DMS153 treated with DMSO at 0.1 percent for 48 hours (cell line): Measurements from ENCODE around the gene HNRNPA1.

Source experiments
- DNase-seq: peaks from one replicate; lab custom pipeline; 2025; ENCODE audit not compliant: unreplicated experiment; lab: John Stamatoyannopoulos, UW

HNRNPA1 gene

DNA sequence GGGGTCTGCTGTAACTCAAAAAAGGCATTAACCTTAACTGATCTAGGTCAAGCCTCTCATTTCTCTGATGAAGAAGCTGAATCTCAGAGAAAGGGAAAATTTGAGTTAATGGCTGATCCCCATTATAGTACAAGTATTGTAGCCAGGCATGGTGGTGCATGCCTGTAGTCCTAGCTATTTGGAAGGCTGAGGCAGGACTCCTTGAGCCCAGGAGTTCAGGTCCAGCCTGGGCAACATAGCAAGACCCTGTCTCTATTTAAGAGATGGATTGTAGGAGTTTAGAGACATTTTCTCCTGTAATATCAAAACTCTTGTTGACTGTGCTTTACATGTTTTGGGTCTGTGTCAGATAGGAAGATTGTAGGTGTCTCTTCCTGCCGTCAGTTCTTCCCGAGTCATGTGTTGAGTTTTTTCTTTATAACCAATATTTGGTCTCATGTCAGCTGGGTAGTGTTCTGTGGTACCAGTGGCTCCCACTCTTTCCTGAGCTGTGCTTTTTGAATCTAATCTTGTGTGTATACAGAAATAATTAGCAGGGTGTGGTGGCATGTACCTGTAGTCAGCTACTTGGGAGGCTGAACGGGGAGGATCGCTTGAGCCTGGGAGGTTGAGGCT lies 53.0 kb downstream of the HNRNPA1 start:
- DNase-seq, result no peak
